NCI-H2171 (cell line): ENCODE measurements around the gene GABRA5.

Source experiments
- DNase-seq: peaks from one replicate; lab custom pipeline; 2025; lab: John Stamatoyannopoulos, UW

The GABRA5 gene

GRCh38 chr15:26928051-26928450 lies 61.2 kb downstream of the GABRA5 start:
- DNase-seq, result no peak

GRCh38 chr15:26929588-26929987 lies 62.7 kb downstream of the GABRA5 start:
- no peak for DNase-seq

- no peak for DNase-seq
Observed at GRCh38 chr15:26934848-26935247, 68.0 kb downstream of the GABRA5 start.

GRCh38 chr15:26935322-26935721 lies 68.5 kb downstream of the GABRA5 start:
- no peak for DNase-seq

GRCh38 chr15:26936502-26936901 lies 69.6 kb downstream of the GABRA5 start:
- no peak for DNase-seq

GRCh38 chr15:26937134-26937533 lies 70.3 kb downstream of the GABRA5 start:
- DNase-seq, result no peak

- no peak for DNase-seq
Observed at GRCh38 chr15:26939398-26939797, 72.5 kb downstream of the GABRA5 start.

- no peak for DNase-seq
Observed at GRCh38 chr15:26941489-26941888, 74.6 kb downstream of the GABRA5 start.

GRCh38 chr15:26943866-26944265 lies 77.0 kb downstream of the GABRA5 start:
- no peak for DNase-seq

- DNase-seq, result no peak
Observed at GRCh38 chr15:26945046-26945445, 78.2 kb downstream of the GABRA5 start.

GRCh38 chr15:26950001-26950400 lies 83.1 kb downstream of the GABRA5 start:
- DNase-seq, result no peak

GRCh38 chr15:26954403-26954802 lies 87.5 kb downstream of the GABRA5 start:
- no peak for DNase-seq

GRCh38 chr15:26967719-26968269 lies 100.9 kb downstream of the GABRA5 start:
- DNase-seq, result no peak

GRCh38 chr15:26968806-26969205 lies 101.9 kb downstream of the GABRA5 start:
- no peak for DNase-seq

- DNase-seq, result no peak
Observed at GRCh38 chr15:26970712-26971210, 103.9 kb downstream of the GABRA5 start, which contains the start of gene GABRG3. Gene GABRG3 (plus strand): TSS chr15:26971181.

GRCh38 chr15:26971271-26972018 lies 104.6 kb downstream of the GABRA5 start:
- no peak for DNase-seq

GRCh38 chr15:26972636-26973035 lies 105.8 kb downstream of the GABRA5 start:
- no peak for DNase-seq

GRCh38 chr15:26974120-26974780 lies 107.4 kb downstream of the GABRA5 start:
- DNase-seq, result peak; percentile 11

- DNase-seq, result no peak
Observed at GRCh38 chr15:26981492-26981891, 114.6 kb downstream of the GABRA5 start.

GRCh38 chr15:26983822-26984221 lies 117.0 kb downstream of the GABRA5 start:
- DNase-seq, result no peak

GRCh38 chr15:26985050-26985449 lies 118.2 kb downstream of the GABRA5 start:
- DNase-seq, result no peak

GRCh38 chr15:26996250-26996649 lies 129.4 kb downstream of the GABRA5 start:
- DNase-seq, result no peak
